ENCODE measurements around the gene STX17.

Gene STX17

GRCh38 chr9:99948482-99948881 is 42.0 kb downstream of the STX17 start:
- TF ChIP-seq SUZ12 (IDR thresholded peaks at IDR 0.05) = no peak
- TF ChIP-seq ELF4 (IDR thresholded peaks at IDR 0.05) = no peak
- no peak for TF ChIP-seq ARNT (IDR thresholded peaks at IDR 0.05)
- no peak for TF ChIP-seq L3MBTL2 (conservative IDR thresholded peaks at IDR 0.05)
- no peak for TF ChIP-seq NFRKB (IDR thresholded peaks at IDR 0.05)
- TF ChIP-seq FOXA1 (IDR thresholded peaks at IDR 0.05) = no peak
- no peak for TF ChIP-seq TARDBP (IDR thresholded peaks at IDR 0.05)
- TF ChIP-seq FOXK2 (IDR thresholded peaks at IDR 0.05) = no peak
- TF ChIP-seq LEF1 (IDR thresholded peaks at IDR 0.05; ENCODE audit: borderline replicate concordance) = peak; percentile 58; the same call in 1 of the 2 replicates
- peak; percentile 70 for TF ChIP-seq PKNOX1 (IDR thresholded peaks at IDR 0.05)
- TF ChIP-seq HDGF (IDR thresholded peaks at IDR 0.05; ENCODE audit: borderline replicate concordance) = no peak
- peak; percentile 27; the same call in 1 of the 2 replicates for TF ChIP-seq CTBP1 (IDR thresholded peaks at IDR 0.05; ENCODE audit: borderline replicate concordance)
- no peak for TF ChIP-seq BHLHE40 (IDR thresholded peaks at IDR 0.05; ENCODE audit: borderline replicate concordance)
- TF ChIP-seq SP1 (IDR thresholded peaks at IDR 0.05) = no peak
- no peak for TF ChIP-seq FOXM1 (IDR thresholded peaks at IDR 0.05; ENCODE audit: borderline replicate concordance)
- TF ChIP-seq ZNF384 (IDR thresholded peaks at IDR 0.05) = no peak
- CTCF ChIA-PET = interaction anchor here (0.6 to 1.3 kb wide), 4 partner anchors 11 to 128 kb away, joined by 3 to 5 read pairs (median 4); no protein-coding TSS in a partner anchor
- POLR2A ChIA-PET = no interaction called here
- no peak for DNase-seq (ENCODE audit: extremely low spot score)

- DNase-seq (ENCODE audit: extremely low spot score) = no peak
- POLR2A ChIA-PET = no interaction called here
- CTCF ChIA-PET = interaction anchor here (0.6 kb wide), 2 partner anchors 124 to 129 kb away, joined by 3 to 4 read pairs; no protein-coding TSS in a partner anchor
These were observed 42.4 kb downstream of the STX17 start for GRCh38 chr9:99948896-99949295.

GRCh38 chr9:99953861-99954507 is 47.5 kb downstream of the STX17 start:
- POLR2A ChIA-PET = no interaction called here
- CTCF ChIA-PET = no interaction called here
- TF ChIP-seq NFRKB (IDR thresholded peaks at IDR 0.05) (no peak), ARNT (IDR thresholded peaks at IDR 0.05) (no peak), LEF1 (IDR thresholded peaks at IDR 0.05; ENCODE audit: borderline replicate concordance) (no peak), BHLHE40 (IDR thresholded peaks at IDR 0.05; ENCODE audit: borderline replicate concordance) (no peak), FOXK2 (IDR thresholded peaks at IDR 0.05) (no peak), PKNOX1 (IDR thresholded peaks at IDR 0.05) (no peak), ZNF384 (IDR thresholded peaks at IDR 0.05) (no peak), HDGF (IDR thresholded peaks at IDR 0.05; ENCODE audit: borderline replicate concordance) (no peak), CTBP1 (IDR thresholded peaks at IDR 0.05; ENCODE audit: borderline replicate concordance) (no peak)
- DNase-seq (ENCODE audit: extremely low spot score) = no peak

More at GRCh38 chr9:99948896-99949295, 42.4 kb downstream of the STX17 start:
- TF ChIP-seq TARDBP (IDR thresholded peaks at IDR 0.05) (no peak), BHLHE40 (IDR thresholded peaks at IDR 0.05; ENCODE audit: borderline replicate concordance) (no peak), NFRKB (IDR thresholded peaks at IDR 0.05) (no peak), FOXK2 (IDR thresholded peaks at IDR 0.05) (no peak), CTBP1 (IDR thresholded peaks at IDR 0.05; ENCODE audit: borderline replicate concordance) (no peak), HDGF (IDR thresholded peaks at IDR 0.05; ENCODE audit: borderline replicate concordance) (no peak), PKNOX1 (IDR thresholded peaks at IDR 0.05) (no peak), SP1 (IDR thresholded peaks at IDR 0.05) (no peak), ELF4 (IDR thresholded peaks at IDR 0.05) (no peak), L3MBTL2 (conservative IDR thresholded peaks at IDR 0.05) (no peak), FOXA1 (IDR thresholded peaks at IDR 0.05) (no peak), ZNF384 (IDR thresholded peaks at IDR 0.05) (no peak), SUZ12 (IDR thresholded peaks at IDR 0.05) (no peak), FOXM1 (IDR thresholded peaks at IDR 0.05; ENCODE audit: borderline replicate concordance) (no peak), LEF1 (IDR thresholded peaks at IDR 0.05; ENCODE audit: borderline replicate concordance) (no peak), ARNT (IDR thresholded peaks at IDR 0.05) (no peak)

GRCh38 chr9:99954819-99955218 is 48.4 kb downstream of the STX17 start:
- ChIA-PET POLR2A (no interaction called here), CTCF (no interaction called here)
- TF ChIP-seq L3MBTL2 (conservative IDR thresholded peaks at IDR 0.05) = no peak
- no peak for TF ChIP-seq LEF1 (IDR thresholded peaks at IDR 0.05; ENCODE audit: borderline replicate concordance)
- no peak for TF ChIP-seq ARNT (IDR thresholded peaks at IDR 0.05)
- TF ChIP-seq SP1 (IDR thresholded peaks at IDR 0.05) = no peak
- no peak for TF ChIP-seq FOXM1 (IDR thresholded peaks at IDR 0.05; ENCODE audit: borderline replicate concordance)
- TF ChIP-seq FOXK2 (IDR thresholded peaks at IDR 0.05) = no peak
- no peak for TF ChIP-seq BHLHE40 (IDR thresholded peaks at IDR 0.05; ENCODE audit: borderline replicate concordance)
- no peak for TF ChIP-seq ZNF384 (IDR thresholded peaks at IDR 0.05)
- TF ChIP-seq TARDBP (IDR thresholded peaks at IDR 0.05) = no peak
- TF ChIP-seq SUZ12 (IDR thresholded peaks at IDR 0.05) = no peak
- TF ChIP-seq HDGF (IDR thresholded peaks at IDR 0.05; ENCODE audit: borderline replicate concordance) = no peak
- TF ChIP-seq ELF4 (IDR thresholded peaks at IDR 0.05) = no peak
- no peak for TF ChIP-seq NFRKB (IDR thresholded peaks at IDR 0.05)
- TF ChIP-seq FOXA1 (IDR thresholded peaks at IDR 0.05) = no peak
- no peak for TF ChIP-seq CTBP1 (IDR thresholded peaks at IDR 0.05; ENCODE audit: borderline replicate concordance)
- TF ChIP-seq PKNOX1 (IDR thresholded peaks at IDR 0.05) = no peak
- DNase-seq (ENCODE audit: extremely low spot score) = no peak

GRCh38 chr9:99955606-99956005 is 49.2 kb downstream of the STX17 start:
- no peak for DNase-seq (ENCODE audit: extremely low spot score)
- ChIA-PET CTCF (no interaction called here), POLR2A (no interaction called here)
- TF ChIP-seq FOXA1 (IDR thresholded peaks at IDR 0.05) (no peak), ZNF384 (IDR thresholded peaks at IDR 0.05) (no peak), NFRKB (IDR thresholded peaks at IDR 0.05) (no peak), CTBP1 (IDR thresholded peaks at IDR 0.05; ENCODE audit: borderline replicate concordance) (no peak), SP1 (IDR thresholded peaks at IDR 0.05) (no peak), PKNOX1 (IDR thresholded peaks at IDR 0.05) (no peak), LEF1 (IDR thresholded peaks at IDR 0.05; ENCODE audit: borderline replicate concordance) (no peak), SUZ12 (IDR thresholded peaks at IDR 0.05) (no peak), BHLHE40 (IDR thresholded peaks at IDR 0.05; ENCODE audit: borderline replicate concordance) (no peak)

Measured in HEK293T (cell line).